Measurements from ENCODE around the gene RARS1. TPM values are rescaled to one million over a fixed set of nuclear protein-coding genes. Genes with fewer than 3 reads are reported as not detected.

RARS1 gene
- 171 TPM for total RNA-seq

DNA sequence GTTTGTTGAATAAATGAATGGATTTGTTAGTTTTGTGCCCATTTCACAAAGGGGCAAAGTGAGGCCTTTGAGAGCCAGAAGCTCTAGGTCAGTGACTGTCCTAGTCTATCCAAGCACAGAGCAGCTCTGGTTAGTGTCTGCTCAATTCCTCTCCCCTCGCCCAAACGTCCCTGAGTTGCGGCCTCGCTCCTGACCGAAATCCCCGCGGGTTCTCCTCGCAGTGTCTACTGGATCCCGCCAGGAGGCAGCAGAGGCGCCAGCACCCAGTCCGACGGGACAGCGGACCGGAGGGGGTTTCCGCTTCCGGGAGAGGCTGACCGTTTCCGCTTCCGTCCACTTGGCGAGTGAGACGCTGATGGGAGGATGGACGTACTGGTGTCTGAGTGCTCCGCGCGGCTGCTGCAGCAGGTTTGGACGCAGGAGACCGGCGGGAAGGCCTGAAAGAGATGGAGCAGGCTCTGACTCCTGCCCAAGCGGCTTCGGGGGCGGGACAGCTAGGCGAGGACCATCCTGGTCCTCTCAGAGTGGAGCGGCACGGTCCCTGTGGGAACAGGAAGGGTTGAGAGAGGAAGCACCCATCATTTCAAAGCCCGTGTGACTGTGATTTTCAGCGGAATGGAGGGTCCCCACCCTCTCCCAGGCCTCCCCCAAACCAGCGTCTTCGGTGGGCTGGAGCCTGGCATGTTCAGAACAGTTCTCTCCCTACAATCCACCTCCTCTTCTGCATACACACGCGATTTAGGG is at the start of gene RARS1:
TSS of gene RARS1 (plus strand) at position 336 of the 744 bp plus-strand sequence. CDS start at position 364, 28 bp downstream.

DNA sequence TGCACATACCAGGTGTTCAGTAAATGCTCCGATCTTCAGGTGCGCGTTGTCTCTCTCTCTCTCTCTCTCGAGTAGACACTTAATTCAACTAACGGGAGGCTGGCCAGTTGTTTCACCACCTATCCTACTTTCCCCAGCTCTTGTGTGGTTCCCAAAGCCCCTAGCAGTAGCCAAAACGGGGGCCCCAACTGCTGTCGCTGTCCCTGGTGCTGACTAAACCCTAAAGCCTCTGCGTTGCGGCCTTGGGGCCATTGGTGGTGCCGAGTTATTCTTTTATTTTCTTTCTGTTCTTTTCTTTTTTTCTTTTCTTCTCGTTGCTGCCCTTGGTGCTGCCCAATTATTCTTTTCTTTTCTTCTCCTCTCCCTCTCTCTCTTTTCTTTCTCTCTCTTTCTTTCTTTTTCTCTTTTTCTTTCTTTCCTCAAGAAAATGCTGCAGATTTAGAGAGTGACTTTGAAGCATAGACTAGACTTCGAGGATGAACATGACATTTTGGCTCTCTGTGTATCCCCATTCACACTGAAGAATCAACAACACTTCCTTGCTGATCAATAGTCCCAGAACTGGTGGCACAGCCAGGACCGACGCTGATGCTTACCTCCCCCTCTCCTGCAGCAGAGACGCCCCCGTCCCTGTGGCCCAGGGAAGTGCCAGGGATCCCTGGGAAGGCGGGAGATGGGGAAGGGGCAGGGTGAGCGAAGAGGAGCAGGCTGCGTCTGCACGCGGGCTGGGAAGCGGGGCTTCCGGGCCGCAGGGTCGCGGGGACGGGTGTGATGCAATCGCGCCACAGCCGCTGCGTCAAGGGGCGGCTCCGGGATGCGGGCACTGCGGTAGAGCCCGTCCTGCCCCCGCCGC is 42.5 kb downstream of the RARS1 start, which contains the start of gene FBLL1:
TSS of gene FBLL1 (plus strand) at position 785 of the 853 bp plus-strand sequence. CDS start 200 bp downstream, outside the sequence.

Small RNA genes lying within 50 kb of the gene (small RNA-seq; reads per million reads assigned to genes)
- gene MIR103A1, result 0.82 reads per million, percentile 72 among the genes with 10 or more reads in this experiment

Other genes with a start within 250 kb of the RARS1 start
- gene WWC1, start 194.8 kb upstream of the RARS1 start, total RNA-seq, result 36.2 TPM
- 53.7 TPM for gene FBLL1, start 42.8 kb downstream of the RARS1 start, total RNA-seq
- 229 TPM for gene PANK3, start 92.9 kb downstream of the RARS1 start, total RNA-seq